Lower leg skin (tissue), 3 donors: ENCODE data around the gene SIRT2.

Source experiments
- POLR2A ChIP-seq, 2 donors: fragments of 450-650 bp; IDR thresholded peaks; one replicate each; pipeline ENCODE4 v1.6.1; 2016 to 2017; ENCODE audit warnings: antibody characterized with exemption in 2 of 2, mild to moderate bottlenecking in 1 of 2, moderate library complexity in 1 of 2
- TF ChIP-seq, protein P1 (sequence below), 3 donors: fragments of 450-650 bp; IDR thresholded peaks; one replicate each; pipeline ENCODE4 v1.5.1; 2016; ENCODE audit warnings: antibody characterized with exemption in 3 of 3, mild to moderate bottlenecking in 3 of 3, moderate library complexity in 2 of 3

DNA sequence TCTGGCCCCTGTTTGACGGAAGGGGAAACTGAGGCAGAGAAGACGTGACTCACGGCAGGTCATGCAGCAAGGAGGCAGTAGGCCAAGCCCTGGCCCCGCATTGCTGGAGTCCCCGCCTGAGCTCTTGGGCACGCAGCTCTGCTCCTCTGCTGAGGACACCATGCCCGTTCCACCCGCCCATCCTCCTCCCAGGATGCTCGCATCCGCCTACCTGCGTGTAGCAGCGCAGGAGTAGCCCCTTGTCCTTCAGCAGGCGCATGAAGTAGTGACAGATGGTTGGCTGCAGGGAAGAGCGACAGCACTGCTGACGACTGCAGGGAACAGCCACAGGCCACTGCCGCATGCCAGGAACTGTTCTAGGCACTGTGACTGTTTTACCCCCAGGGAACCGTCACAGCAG is 10.5 kb downstream of the SIRT2 start:
- TF ChIP-seq, protein P1, sequence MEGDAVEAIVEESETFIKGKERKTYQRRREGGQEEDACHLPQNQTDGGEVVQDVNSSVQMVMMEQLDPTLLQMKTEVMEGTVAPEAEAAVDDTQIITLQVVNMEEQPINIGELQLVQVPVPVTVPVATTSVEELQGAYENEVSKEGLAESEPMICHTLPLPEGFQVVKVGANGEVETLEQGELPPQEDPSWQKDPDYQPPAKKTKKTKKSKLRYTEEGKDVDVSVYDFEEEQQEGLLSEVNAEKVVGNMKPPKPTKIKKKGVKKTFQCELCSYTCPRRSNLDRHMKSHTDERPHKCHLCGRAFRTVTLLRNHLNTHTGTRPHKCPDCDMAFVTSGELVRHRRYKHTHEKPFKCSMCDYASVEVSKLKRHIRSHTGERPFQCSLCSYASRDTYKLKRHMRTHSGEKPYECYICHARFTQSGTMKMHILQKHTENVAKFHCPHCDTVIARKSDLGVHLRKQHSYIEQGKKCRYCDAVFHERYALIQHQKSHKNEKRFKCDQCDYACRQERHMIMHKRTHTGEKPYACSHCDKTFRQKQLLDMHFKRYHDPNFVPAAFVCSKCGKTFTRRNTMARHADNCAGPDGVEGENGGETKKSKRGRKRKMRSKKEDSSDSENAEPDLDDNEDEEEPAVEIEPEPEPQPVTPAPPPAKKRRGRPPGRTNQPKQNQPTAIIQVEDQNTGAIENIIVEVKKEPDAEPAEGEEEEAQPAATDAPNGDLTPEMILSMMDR (IDR thresholded peaks at IDR 0.05): no peak
- no peak for TF ChIP-seq POLR2A (IDR thresholded peaks at IDR 0.05)
